ENCODE measurements around the gene SPATA31D1. TPM values are rescaled to one million over a fixed set of nuclear protein-coding genes. Genes with fewer than 3 reads are reported as not detected.
"Not testable (repeated sequence)": the region's sequence is repeated elsewhere in the genome, so short reads cannot be mapped to it uniquely, and the experiment has no call there.

The SPATA31D1 gene
- polyA plus RNA-seq (2011; rRNA removed) (not detected in 2 replicates), polyA minus RNA-seq (2011; rRNA and poly(A)+ RNA removed) (not detected in 2 replicates)

- H3K36me3 ChIP-seq (ENCODE audit: control insufficient read depth, insufficient read depth, low read length); DNase-seq (ENCODE audit: low read depth); POLR2A ChIA-PET; H3K27me3 ChIP-seq (ENCODE audit: control insufficient read depth, insufficient read depth, low read length); CTCF ChIA-PET; H3K4me3 ChIP-seq (ENCODE audit: low read depth, low read length): not testable (repeated sequence)
Observed at GRCh38 chr9:81988472-81988871, at the start of gene SPATA31D1. Gene SPATA31D1, plus strand, starts transcription at chr9:81988772. Its CDS starts 47 bp downstream, at chr9:81988819.

- H3K4me3 ChIP-seq (ENCODE audit: low read depth, low read length); POLR2A ChIA-PET; H3K36me3 ChIP-seq (ENCODE audit: control insufficient read depth, insufficient read depth, low read length); DNase-seq (ENCODE audit: low read depth); H3K27me3 ChIP-seq (ENCODE audit: control insufficient read depth, insufficient read depth, low read length); CTCF ChIA-PET: not testable (repeated sequence)
Observed at GRCh38 chr9:81943393-81943792, 45.2 kb upstream of the SPATA31D1 start, which contains the start of gene SPATA31D3. Gene SPATA31D3, plus strand, starts transcription at chr9:81943500. Its CDS starts 86 bp downstream, at chr9:81943586.

GRCh38 chr9:81948650-81949049, 39.9 kb upstream of the SPATA31D1 start:
- H3K4me3 ChIP-seq (ENCODE audit: low read depth, low read length); DNase-seq (ENCODE audit: low read depth); H3K27me3 ChIP-seq (ENCODE audit: control insufficient read depth, insufficient read depth, low read length); CTCF ChIA-PET; H3K36me3 ChIP-seq (ENCODE audit: control insufficient read depth, insufficient read depth, low read length); POLR2A ChIA-PET: not testable (repeated sequence)

- POLR2A ChIA-PET: no interaction called here
- TF ChIP-seq CTCF (IDR thresholded peaks at IDR 0.05; ENCODE audit: insufficient read depth, low read depth, low read length): no peak
- CTCF ChIA-PET: no interaction called here
- Histone ChIP-seq H3K36me3 (ENCODE audit: control insufficient read depth, insufficient read depth, low read length) (no peaks in the 10 kb centered on the region), H3K27me3 (ENCODE audit: control insufficient read depth, insufficient read depth, low read length) (no peaks in the 10 kb centered on the region; the same call in 1 of the 2 replicates), H3K4me3 (ENCODE audit: low read depth, low read length) (no peak overlapping the region)
- DNase-seq (ENCODE audit: low read depth): no peak
Observed at GRCh38 chr9:81953096-81953495, 35.5 kb upstream of the SPATA31D1 start.

- Histone ChIP-seq H3K4me3 (ENCODE audit: low read depth, low read length) (no peak overlapping the region), H3K36me3 (ENCODE audit: control insufficient read depth, insufficient read depth, low read length) (no peaks in the 10 kb centered on the region), H3K27me3 (ENCODE audit: control insufficient read depth, insufficient read depth, low read length) (no peaks in the 10 kb centered on the region; the same call in 1 of the 2 replicates)
- no peak for DNase-seq (ENCODE audit: low read depth)
- ChIA-PET CTCF (no interaction called here), POLR2A (no interaction called here)
- TF ChIP-seq CTCF (IDR thresholded peaks at IDR 0.05; ENCODE audit: insufficient read depth, low read depth, low read length): no peak
Observed at GRCh38 chr9:81955625-81956024, 32.9 kb upstream of the SPATA31D1 start.

- CTCF ChIA-PET: no interaction called here
- DNase-seq (ENCODE audit: low read depth): peak; percentile 64
- peaks cover 2% of the 10 kb centered on the region; the same call in 1 of the 2 replicates for H3K27me3 ChIP-seq (ENCODE audit: control insufficient read depth, insufficient read depth, low read length)
- no peaks in the 10 kb centered on the region for H3K36me3 ChIP-seq (ENCODE audit: control insufficient read depth, insufficient read depth, low read length)
- POLR2A ChIA-PET: no interaction called here
- TF ChIP-seq CTCF (IDR thresholded peaks at IDR 0.05; ENCODE audit: insufficient read depth, low read depth, low read length): no peak
- H3K4me3 ChIP-seq (ENCODE audit: low read depth, low read length): no peak overlapping the region
Observed at GRCh38 chr9:81964218-81965171, 24.1 kb upstream of the SPATA31D1 start.
